ENCODE results near the gene BRPF1.

The BRPF1 gene

GRCh38 chr3:9749645-9750555, 18.4 kb downstream of the BRPF1 start, which contains the start of gene OGG1:
OGG1 (plus strand) TSS chr3:9749952; CDS start chr3:9750287, 335 bp downstream.
- H3K36me3 ChIP-seq: peaks cover 34 to 72% (median 51%) of the 10 kb centered on the region in 3 donors
- peak within 1 kb of the TSS; percentile 79 to 91 for H3K27ac ChIP-seq

GRCh38 chr3:9750556-9751411, 19.2 kb downstream of the BRPF1 start:
- intact Hi-C loops (cut with DNase I; ENCODE audit: low total_unique reads): no loop called here
- Histone ChIP-seq H3K4me3 (peak overlapping the region; percentile 58 to 82), H3K27me3 (no peaks in the 10 kb centered on the region), H3K9me3 (no peaks in the 10 kb centered on the region), H3K4me1 (peaks cover 0 to 30% (median 25%) of the 10 kb centered on the region in 4 donors), H3K27ac (peak overlapping the region; percentile 79 to 91), H3K36me3 (peaks cover 26 to 69% (median 43%) of the 10 kb centered on the region in 3 donors)
- TF ChIP-seq CTCF (IDR thresholded peaks at IDR 0.05): no peak
- DNase-seq: no peak

More at GRCh38 chr3:9749645-9750555, 18.4 kb downstream of the BRPF1 start, which contains the start of gene OGG1:
- Histone ChIP-seq H3K4me3 (peak within 1 kb of the TSS; percentile 58 to 82), H3K27me3 (no peaks in the 10 kb centered on the region), H3K9me3 (no peaks in the 10 kb centered on the region), H3K4me1 (peaks cover 0 to 30% (median 24%) of the 10 kb centered on the region in 4 donors)
- peak; percentile 98 to 99 for DNase-seq
- intact Hi-C loops (cut with DNase I; ENCODE audit: low total_unique reads): no loop called here
- no peak for TF ChIP-seq CTCF (IDR thresholded peaks at IDR 0.05)

DNA sequence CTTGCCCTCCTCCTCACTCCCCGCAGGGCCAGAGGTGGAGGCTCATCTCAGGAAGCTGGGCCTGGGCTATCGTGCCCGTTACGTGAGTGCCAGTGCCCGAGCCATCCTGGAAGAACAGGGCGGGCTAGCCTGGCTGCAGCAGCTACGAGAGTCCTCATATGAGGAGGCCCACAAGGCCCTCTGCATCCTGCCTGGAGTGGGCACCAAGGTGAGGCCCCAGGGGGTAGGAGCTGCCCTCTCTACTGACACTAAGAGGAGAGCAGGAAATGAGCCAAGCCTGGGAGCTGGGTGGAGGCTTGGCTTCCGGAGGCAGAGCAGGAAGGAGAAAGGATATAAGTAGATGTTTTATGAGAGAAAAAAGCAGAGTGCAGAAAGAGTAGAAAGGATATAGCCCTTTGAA, 23.1 kb downstream of the BRPF1 start:
- intact Hi-C loops (cut with DNase I; ENCODE audit: low total_unique reads): no loop called here
- no peak overlapping the region for H3K4me3 ChIP-seq
- no peak for DNase-seq
- H3K36me3 ChIP-seq: peaks cover 27 to 81% (median 55%) of the 10 kb centered on the region in 3 donors
- H3K27ac ChIP-seq: peak overlapping the region; percentile 9 to 10
- H3K9me3 ChIP-seq: no peaks in the 10 kb centered on the region
- TF ChIP-seq CTCF (IDR thresholded peaks at IDR 0.05): no peak
- peaks cover 0 to 20% (median 19%) of the 10 kb centered on the region in 4 donors for H3K4me1 ChIP-seq
- no peaks in the 10 kb centered on the region for H3K27me3 ChIP-seq

- H3K36me3 ChIP-seq: peaks cover 43 to 94% (median 76%) of the 10 kb centered on the region in 3 donors
- DNase-seq: no peak
- peaks cover 0 to 6% (median 0%) of the 10 kb centered on the region in 4 donors for H3K4me1 ChIP-seq
- H3K4me3 ChIP-seq: no peak overlapping the region
- H3K9me3 ChIP-seq: no peaks in the 10 kb centered on the region
- TF ChIP-seq CTCF (IDR thresholded peaks at IDR 0.05): no peak
- H3K27me3 ChIP-seq: no peaks in the 10 kb centered on the region
- intact Hi-C loops (cut with DNase I; ENCODE audit: low total_unique reads): no loop called here
- no peak overlapping the region for H3K27ac ChIP-seq
These were observed 25.9 kb downstream of the BRPF1 start for GRCh38 chr3:9757427-9757826.

DNA sequence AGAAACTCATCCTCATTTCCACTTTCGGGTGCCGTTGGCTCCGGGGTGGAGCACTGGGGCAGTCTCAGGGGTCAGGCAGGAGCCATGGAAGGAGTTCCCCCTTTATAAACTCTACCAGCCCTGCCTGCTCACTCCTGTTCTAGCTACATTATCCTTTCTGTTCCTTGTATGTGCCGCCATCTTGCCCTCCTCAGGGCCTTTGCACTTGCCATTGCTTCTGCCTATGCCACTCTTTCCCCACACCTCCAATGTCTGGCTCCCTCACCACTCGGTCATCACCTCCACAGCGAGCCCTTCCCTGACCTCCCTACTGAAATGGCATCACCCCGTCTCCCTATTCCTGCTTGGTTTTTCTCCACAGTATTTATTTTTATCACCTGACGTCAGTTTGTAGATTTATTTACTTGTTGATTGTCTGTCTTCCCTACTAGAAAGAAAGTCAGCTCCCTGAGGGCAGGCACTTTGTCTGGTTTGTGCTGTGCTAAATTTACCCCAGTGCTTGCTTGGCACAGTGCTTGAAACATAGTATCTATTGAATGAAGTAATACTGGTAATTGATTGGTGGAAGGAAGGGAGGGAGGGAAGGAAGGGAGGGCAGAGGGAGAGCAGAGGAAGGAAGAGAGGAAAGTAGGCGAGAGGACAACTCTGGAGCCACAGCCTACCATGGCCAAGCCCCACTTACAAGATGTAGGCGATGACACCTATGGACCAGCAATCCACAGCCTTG, 29.4 kb downstream of the BRPF1 start:
- no peaks in the 10 kb centered on the region for H3K27me3 ChIP-seq
- TF ChIP-seq CTCF (IDR thresholded peaks at IDR 0.05): no peak
- H3K4me3 ChIP-seq: no peak overlapping the region
- DNase-seq: no peak
- no peak overlapping the region for H3K27ac ChIP-seq
- no peaks in the 10 kb centered on the region for H3K4me1 ChIP-seq
- intact Hi-C loops (cut with DNase I; ENCODE audit: low total_unique reads): no loop called here
- peaks cover 33 to 89% (median 82%) of the 10 kb centered on the region in 3 donors for H3K36me3 ChIP-seq
- H3K9me3 ChIP-seq: no peaks in the 10 kb centered on the region
